Measurements from ENCODE around the gene SRSF5.

Gene SRSF5

GRCh38 chr14:69786603-69787002 is 19.7 kb downstream of the SRSF5 start:
- H3K4me3 ChIP-seq (ENCODE audit: low read length, poor library complexity, severe bottlenecking) = no peak overlapping the region
- no peaks in the 10 kb centered on the region for H3K4me1 ChIP-seq (ENCODE audit: insufficient read depth, low read length, poor library complexity, severe bottlenecking)
- TF ChIP-seq CTCF (conservative IDR thresholded peaks at IDR 0.05; ENCODE audit: low read length) = no peak
- no peak for TF ChIP-seq EZH2phosphoT487 (IDR thresholded peaks at IDR 0.05; ENCODE audit: borderline replicate concordance)

DNA sequence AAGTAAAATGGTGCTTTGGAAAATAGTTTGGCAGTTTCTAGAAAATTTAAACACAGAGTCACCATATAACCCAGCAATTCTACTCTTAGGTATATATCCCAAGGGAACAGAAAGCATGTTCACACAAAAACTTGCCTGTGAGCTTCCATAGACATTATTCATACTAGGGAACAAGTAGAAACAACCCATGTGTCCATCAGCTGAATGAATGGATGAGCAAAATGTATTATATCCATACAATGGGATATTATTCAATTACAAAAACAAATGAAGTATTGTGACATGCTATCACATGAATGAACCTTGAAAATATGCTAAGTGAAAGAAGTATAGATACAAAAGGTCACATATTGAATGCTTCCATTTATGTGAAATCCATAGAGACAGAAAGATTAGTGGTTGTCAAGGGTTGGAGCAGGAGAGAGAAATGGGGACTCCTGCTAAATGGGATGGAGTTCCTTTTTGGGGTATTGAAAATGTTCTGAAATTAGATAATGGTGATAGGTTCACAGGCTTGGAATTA is 22.2 kb downstream of the SRSF5 start:
- H3F3A ChIP-seq (ENCODE audit: low read depth) = no peaks in the 10 kb centered on the region
- no peaks in the 10 kb centered on the region for H3K9me3 ChIP-seq (ENCODE audit: insufficient read depth, low read depth, low read length)
- no peak for TF ChIP-seq CTCF (conservative IDR thresholded peaks at IDR 0.05; ENCODE audit: low read length)
- TF ChIP-seq EZH2phosphoT487 (IDR thresholded peaks at IDR 0.05; ENCODE audit: borderline replicate concordance) = no peak
- no peaks in the 10 kb centered on the region for H3K36me3 ChIP-seq (ENCODE audit: insufficient read depth, low read length)
- no peak overlapping the region for H3K4me2 ChIP-seq (ENCODE audit: low read depth, low read length, poor library complexity, severe bottlenecking)
- no peaks in the 10 kb centered on the region for H3K79me2 ChIP-seq (ENCODE audit: insufficient read depth, low read length)
- no peaks in the 10 kb centered on the region for H3K9me2 ChIP-seq (replicated peaks; ENCODE audit: low read depth, low read length)
- H3K4me3 ChIP-seq (ENCODE audit: low read length, poor library complexity, severe bottlenecking) = no peak overlapping the region
- no peak overlapping the region for H2AFZ ChIP-seq (ENCODE audit: low read length)
- no peaks in the 10 kb centered on the region for H4K20me1 ChIP-seq (ENCODE audit: insufficient read depth, low read length, poor library complexity, severe bottlenecking)
- H3K27me3 ChIP-seq (ENCODE audit: insufficient read depth, low read length, poor library complexity, severe bottlenecking) = no peaks in the 10 kb centered on the region
- H3K9ac ChIP-seq (ENCODE audit: low read depth, low read length, poor library complexity, severe bottlenecking) = no peak overlapping the region
- no peaks in the 10 kb centered on the region for H3K4me1 ChIP-seq (ENCODE audit: insufficient read depth, low read length, poor library complexity, severe bottlenecking)

More at GRCh38 chr14:69786603-69787002, 19.7 kb downstream of the SRSF5 start:
- Histone ChIP-seq H3K79me2 (ENCODE audit: insufficient read depth, low read length) (no peaks in the 10 kb centered on the region), H2AFZ (ENCODE audit: low read length) (no peak overlapping the region), H3F3A (ENCODE audit: low read depth) (no peaks in the 10 kb centered on the region), H3K9me3 (ENCODE audit: insufficient read depth, low read depth, low read length) (no peaks in the 10 kb centered on the region), H3K9ac (ENCODE audit: low read depth, low read length, poor library complexity, severe bottlenecking) (no peak overlapping the region), H3K36me3 (ENCODE audit: insufficient read depth, low read length) (no peaks in the 10 kb centered on the region), H3K4me2 (ENCODE audit: low read depth, low read length, poor library complexity, severe bottlenecking) (no peak overlapping the region), H4K20me1 (ENCODE audit: insufficient read depth, low read length, poor library complexity, severe bottlenecking) (no peaks in the 10 kb centered on the region), H3K9me2 (replicated peaks; ENCODE audit: low read depth, low read length) (no peaks in the 10 kb centered on the region), H3K27me3 (ENCODE audit: insufficient read depth, low read length, poor library complexity, severe bottlenecking) (no peaks in the 10 kb centered on the region)

DNA sequence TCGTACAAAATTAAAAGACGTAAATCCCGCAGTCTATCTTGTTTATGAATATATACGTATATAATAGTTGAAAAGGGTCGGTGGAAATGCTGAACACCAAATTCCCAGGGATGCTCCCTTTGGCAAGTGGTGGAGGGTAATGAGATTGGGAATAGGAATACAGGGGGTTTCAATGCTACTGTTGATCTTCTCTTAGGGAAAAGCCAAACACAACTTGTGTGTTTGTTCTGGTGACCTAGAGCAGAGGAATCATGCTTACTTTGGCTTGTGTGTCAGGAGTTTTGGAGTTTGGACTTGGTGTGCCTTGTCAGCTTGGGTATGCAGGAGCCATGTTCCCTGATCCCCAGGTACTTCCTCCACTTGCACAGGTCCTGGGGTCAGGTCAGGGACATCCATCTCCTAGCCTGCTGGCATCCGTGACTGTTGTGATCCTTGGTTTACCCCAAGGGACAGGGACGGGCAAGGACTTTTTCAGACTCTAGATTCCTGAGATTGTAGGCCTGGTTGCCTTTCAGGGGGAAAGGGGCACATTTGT is 26.0 kb downstream of the SRSF5 start:
- H3K9ac ChIP-seq (ENCODE audit: low read depth, low read length, poor library complexity, severe bottlenecking) = no peak overlapping the region
- no peaks in the 10 kb centered on the region for H3K36me3 ChIP-seq (ENCODE audit: insufficient read depth, low read length)
- no peaks in the 10 kb centered on the region for H3K27me3 ChIP-seq (ENCODE audit: insufficient read depth, low read length, poor library complexity, severe bottlenecking)
- H3K4me3 ChIP-seq (ENCODE audit: low read length, poor library complexity, severe bottlenecking) = no peak overlapping the region
- no peaks in the 10 kb centered on the region for H3F3A ChIP-seq (ENCODE audit: low read depth)
- no peaks in the 10 kb centered on the region for H3K9me2 ChIP-seq (replicated peaks; ENCODE audit: low read depth, low read length)
- TF ChIP-seq EZH2phosphoT487 (IDR thresholded peaks at IDR 0.05; ENCODE audit: borderline replicate concordance) = no peak
- no peak for TF ChIP-seq CTCF (conservative IDR thresholded peaks at IDR 0.05; ENCODE audit: low read length)
- H3K4me1 ChIP-seq (ENCODE audit: insufficient read depth, low read length, poor library complexity, severe bottlenecking) = no peaks in the 10 kb centered on the region
- no peaks in the 10 kb centered on the region for H3K9me3 ChIP-seq (ENCODE audit: insufficient read depth, low read depth, low read length)
- H2AFZ ChIP-seq (ENCODE audit: low read length) = no peak overlapping the region
- no peaks in the 10 kb centered on the region for H3K79me2 ChIP-seq (ENCODE audit: insufficient read depth, low read length)
- H3K4me2 ChIP-seq (ENCODE audit: low read depth, low read length, poor library complexity, severe bottlenecking) = no peak overlapping the region
- H4K20me1 ChIP-seq (ENCODE audit: insufficient read depth, low read length, poor library complexity, severe bottlenecking) = no peaks in the 10 kb centered on the region

Data from Loucy (cell line).